GM13976 (cell line): ENCODE results near the gene NKD1.

Experiments used
- DNase-seq: peaks from one replicate; pipeline ENCODE4 v3.0.0; 2012; ENCODE audit warnings: low spot score
- in situ Hi-C: fragments of 300-500 bp; cut with MboI; formaldehyde crosslinking; loops from one replicate; pipeline ENCODE4 v1.12.0; 2022; ENCODE audit warnings: low sequenced_read_pairs, mixed read lengths, inconsistent platforms; ENCODE audit not compliant: unreplicated experiment
- TF ChIP-seq, protein P1 (sequence below): IDR thresholded peaks from 2 replicates; pipeline ENCODE4 v1.5.1; 2012; ENCODE audit warnings: borderline replicate concordance, mild to moderate bottlenecking; ENCODE audit not compliant: insufficient read depth; ENCODE audit errors: extremely low read depth, missing control alignments, control extremely low read depth

Gene NKD1

DNA sequence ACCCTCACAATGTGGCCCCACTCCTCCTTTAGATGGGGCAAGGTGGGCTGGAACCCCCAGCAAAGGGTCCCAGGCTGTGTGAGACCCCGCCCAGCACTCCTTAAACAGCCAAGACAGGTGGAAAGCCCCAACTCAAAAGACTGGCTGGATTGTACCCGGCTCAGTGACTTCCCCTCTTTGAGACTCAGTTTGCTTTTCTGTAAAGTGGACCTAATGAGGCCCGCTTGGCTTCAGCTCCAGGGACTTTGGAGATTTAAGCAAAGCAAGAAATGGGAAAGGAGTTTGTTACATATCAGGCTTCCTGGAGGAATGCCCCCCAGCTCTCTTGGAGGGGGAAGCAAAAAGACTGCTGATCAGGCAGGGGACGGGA, 93.6 kb downstream of the NKD1 start:
- no peak for DNase-seq
- in situ Hi-C loops = no loop called here
- TF ChIP-seq, protein P1, sequence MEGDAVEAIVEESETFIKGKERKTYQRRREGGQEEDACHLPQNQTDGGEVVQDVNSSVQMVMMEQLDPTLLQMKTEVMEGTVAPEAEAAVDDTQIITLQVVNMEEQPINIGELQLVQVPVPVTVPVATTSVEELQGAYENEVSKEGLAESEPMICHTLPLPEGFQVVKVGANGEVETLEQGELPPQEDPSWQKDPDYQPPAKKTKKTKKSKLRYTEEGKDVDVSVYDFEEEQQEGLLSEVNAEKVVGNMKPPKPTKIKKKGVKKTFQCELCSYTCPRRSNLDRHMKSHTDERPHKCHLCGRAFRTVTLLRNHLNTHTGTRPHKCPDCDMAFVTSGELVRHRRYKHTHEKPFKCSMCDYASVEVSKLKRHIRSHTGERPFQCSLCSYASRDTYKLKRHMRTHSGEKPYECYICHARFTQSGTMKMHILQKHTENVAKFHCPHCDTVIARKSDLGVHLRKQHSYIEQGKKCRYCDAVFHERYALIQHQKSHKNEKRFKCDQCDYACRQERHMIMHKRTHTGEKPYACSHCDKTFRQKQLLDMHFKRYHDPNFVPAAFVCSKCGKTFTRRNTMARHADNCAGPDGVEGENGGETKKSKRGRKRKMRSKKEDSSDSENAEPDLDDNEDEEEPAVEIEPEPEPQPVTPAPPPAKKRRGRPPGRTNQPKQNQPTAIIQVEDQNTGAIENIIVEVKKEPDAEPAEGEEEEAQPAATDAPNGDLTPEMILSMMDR = no peak

DNA sequence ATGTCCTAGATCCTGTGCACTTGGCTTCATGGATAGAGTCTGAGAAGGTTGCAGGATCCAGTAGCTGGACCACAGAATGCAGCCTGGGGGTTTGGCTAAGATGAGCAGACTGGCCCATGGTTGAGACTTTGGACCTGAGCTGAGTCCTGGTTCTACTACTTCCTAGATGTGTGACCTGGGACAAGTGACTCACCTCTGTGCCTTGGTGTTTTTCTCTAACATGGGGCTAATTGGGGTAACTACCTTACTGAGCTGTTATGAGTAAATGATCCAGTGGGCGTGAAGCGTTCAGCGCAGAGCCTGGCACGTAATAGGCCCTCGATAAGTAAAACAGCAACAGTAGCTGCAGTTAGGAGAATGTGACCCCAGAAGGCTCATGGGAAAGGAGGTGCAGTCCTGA, 94.2 kb downstream of the NKD1 start:
- DNase-seq = no peak
- in situ Hi-C loops = no loop called here
- TF ChIP-seq, protein P1 = no peak

DNA sequence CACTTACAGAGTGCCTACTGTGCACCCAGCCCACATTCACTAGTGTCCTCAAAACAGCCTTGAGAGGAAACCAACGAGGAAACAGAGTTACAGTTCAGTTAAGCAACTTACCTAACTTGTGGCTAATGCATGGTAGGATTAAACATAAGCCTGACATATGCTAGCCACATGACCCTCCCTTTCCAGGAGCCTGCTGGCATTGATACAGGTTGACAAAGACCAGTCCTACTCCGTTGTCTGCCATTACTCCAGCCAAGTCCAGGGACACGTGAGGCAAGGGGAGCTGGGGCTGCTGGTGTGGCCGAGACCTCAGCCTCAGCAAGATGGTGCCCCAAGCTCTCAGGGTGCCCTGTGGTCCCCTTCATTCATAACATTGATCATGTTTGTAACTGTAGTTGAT, 95.0 kb downstream of the NKD1 start:
- TF ChIP-seq, protein P1 = no peak
- no peak for DNase-seq
- in situ Hi-C loops = no loop called here

DNA sequence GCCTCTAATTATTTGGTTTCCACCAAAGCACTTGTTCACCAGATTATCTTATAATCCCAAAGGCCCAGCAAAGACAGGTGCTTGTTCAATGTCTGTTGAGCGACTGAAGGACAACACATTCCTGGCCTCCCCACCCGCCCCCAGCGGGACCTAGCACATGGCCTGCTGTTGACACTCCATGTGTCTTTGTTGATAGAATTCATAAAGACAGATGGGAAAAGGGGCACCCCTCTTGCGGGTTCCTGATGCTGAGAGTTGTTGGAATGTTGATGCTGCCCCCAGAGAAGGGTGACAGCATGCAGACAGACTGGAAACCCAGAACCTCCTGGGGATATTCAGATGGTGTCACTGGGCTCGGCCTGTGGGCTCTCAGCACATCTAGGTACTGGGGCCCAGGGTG, 96.0 kb downstream of the NKD1 start:
- no peak for DNase-seq
- TF ChIP-seq, protein P1 = no peak
- in situ Hi-C loops = no loop called here

DNA sequence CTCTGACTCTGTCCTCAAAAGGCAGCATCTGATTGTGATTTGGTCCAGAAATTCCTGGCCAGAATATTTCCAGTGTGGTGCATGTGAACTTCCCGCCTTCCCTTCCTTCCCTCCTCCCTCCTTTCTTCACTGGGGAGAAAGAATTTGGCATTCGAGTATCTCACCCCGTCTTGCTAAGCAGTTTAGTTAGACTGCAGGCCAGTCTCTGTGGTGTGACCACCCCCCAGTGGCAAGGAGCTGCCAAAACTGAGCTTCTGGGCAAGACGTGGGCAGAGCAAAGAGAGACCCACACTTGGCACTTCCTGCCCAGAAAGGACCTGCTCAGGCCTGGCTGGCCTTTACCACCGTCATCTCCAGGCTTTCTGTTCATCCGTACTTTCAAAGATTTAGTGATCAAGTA, 96.5 kb downstream of the NKD1 start:
- DNase-seq = peak; percentile 73
- in situ Hi-C loops = no loop called here
- TF ChIP-seq, protein P1 = peak; percentile 50

DNA sequence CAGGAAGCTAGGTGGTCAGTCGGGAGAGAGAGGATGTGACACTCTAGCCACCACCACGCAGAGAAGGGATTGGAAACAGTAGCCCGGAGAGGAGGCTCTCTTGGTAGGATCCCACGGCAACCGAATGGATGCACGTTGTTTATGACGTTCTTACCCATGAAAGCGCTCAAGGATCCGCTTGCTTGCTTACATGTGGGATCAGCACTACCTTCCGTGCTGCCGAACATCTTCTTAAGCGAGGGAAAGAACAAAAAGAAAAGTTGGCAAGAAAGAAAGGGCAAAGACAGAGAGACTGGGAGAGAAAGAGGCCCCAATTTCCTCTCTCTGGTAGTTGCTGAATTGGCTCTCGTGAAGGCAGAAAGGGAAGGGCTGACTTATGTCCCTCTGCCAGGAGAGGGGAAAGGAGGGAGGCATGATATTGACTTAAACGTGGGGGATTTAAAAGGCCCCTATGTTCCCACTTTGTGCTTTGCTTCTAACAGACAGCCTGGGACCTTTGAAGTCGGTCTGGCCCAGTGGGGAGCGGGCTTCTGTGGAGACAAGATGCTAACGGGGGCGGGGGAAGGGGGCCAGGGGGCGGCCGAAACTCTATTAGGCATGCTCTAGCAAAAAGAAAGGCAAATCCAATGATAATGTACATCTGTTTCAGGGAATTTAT, 97.5 kb downstream of the NKD1 start:
- DNase-seq = no peak
- TF ChIP-seq, protein P1 = no peak

More for the DNA sequence above, 97.5 kb downstream of the NKD1 start:
- in situ Hi-C loops = no loop called here
